Upper lobe of left lung (tissue), 4 donors: ENCODE results near the gene CD96.

ENCODE experiments used
- CTCF ChIP-seq, 6 experiments: fragments of 450-650 bp in 4 of 6; fragments of 200-600 bp in 2 of 6; sonication (generic) in 2 of 6; IDR thresholded peaks; one replicate each; pipeline ENCODE4 v1.5.1; 2016 to 2019; ENCODE audit warnings: antibody characterized with exemption in 6 of 6
- EP300 ChIP-seq, 4 donors: sonication (generic); formaldehyde crosslinking; IDR thresholded peaks; one replicate each; pipeline ENCODE4 v1.5.1; 2017; ENCODE audit warnings: antibody characterized with exemption in 4 of 4, control low read depth in 2 of 4
- POLR2A ChIP-seq, 4 donors: fragments of 450-650 bp; IDR thresholded peaks; one replicate each; pipeline ENCODE4 v1.5.1; 2016 to 2017; ENCODE audit warnings: antibody characterized with exemption in 4 of 4, mild to moderate bottlenecking in 2 of 4
- POLR2AphosphoS5 ChIP-seq, 2 donors: sonication (generic); formaldehyde crosslinking; IDR thresholded peaks; one replicate each; pipeline ENCODE4 v1.5.1; 2017; ENCODE audit warnings: antibody characterized with exemption in 2 of 2

DNA sequence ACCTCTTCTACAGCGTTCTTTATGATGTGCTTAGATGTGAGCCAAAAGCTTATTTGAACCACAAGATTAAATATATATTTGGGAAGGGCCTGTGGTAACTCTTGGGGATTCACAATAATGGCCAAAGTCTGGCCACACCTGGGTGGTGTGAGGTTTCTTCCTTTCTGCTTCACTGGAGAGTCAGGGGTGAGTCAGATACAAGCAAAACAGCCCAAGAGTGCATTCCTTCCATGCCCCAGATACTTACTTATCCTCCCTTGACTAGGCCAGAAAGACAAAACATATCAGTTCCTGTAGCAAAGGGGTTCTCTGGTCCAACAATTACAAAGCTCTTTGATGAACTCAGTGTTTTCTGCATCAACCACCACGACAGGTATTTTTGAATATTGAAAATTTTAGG, 52.2 kb downstream of the CD96 start:
- TF ChIP-seq POLR2A (IDR thresholded peaks at IDR 0.05) (no peak), CTCF (IDR thresholded peaks at IDR 0.05) (no peak), EP300 (IDR thresholded peaks at IDR 0.05) (no peak), POLR2AphosphoS5 (IDR thresholded peaks at IDR 0.05) (no peak)
